D721Med (cell line): ENCODE data around the gene CASTOR2.
A peak's percentile ranks its signal among the peaks of the same experiment; 100 is the strongest.

Source experiments
- DNase-seq: peaks from one replicate; pipeline ENCODE4 v3.0.0; 2011; ENCODE audit warnings: low spot score; ENCODE audit not compliant: insufficient read length
- FAIRE-seq: peaks from 2 replicates; lab custom pipeline; 2011; peaks lifted over from hg19 to GRCh38; lab: Jason Lieb, UNC
- TF ChIP-seq, protein P1 (sequence below): IDR thresholded peaks from 2 replicates; pipeline ENCODE4 v1.5.1; 2012; ENCODE audit warnings: mild to moderate bottlenecking, control low read depth; ENCODE audit not compliant: insufficient read depth; ENCODE audit errors: missing control alignments

Gene CASTOR2

DNA sequence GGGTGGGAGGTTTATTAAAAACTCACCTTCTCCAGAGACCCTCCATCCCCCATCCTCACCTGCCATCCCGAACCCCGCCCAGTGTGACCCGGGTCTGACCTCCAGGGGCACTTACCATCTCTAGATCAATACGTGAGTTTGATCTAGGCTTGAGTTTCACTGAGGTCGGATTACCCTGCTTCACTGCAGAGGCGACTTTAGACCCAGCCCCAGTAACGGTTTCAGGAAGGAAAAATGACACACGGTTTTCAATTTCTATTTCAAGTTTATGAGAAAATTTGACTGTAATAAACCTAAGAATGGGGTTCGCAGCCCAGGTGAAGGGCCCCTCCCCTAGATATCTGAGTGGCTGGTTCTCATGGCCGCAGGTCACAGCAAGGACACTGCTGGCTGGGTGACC is 76.0 kb downstream of the CASTOR2 start:
- TF ChIP-seq, protein P1, sequence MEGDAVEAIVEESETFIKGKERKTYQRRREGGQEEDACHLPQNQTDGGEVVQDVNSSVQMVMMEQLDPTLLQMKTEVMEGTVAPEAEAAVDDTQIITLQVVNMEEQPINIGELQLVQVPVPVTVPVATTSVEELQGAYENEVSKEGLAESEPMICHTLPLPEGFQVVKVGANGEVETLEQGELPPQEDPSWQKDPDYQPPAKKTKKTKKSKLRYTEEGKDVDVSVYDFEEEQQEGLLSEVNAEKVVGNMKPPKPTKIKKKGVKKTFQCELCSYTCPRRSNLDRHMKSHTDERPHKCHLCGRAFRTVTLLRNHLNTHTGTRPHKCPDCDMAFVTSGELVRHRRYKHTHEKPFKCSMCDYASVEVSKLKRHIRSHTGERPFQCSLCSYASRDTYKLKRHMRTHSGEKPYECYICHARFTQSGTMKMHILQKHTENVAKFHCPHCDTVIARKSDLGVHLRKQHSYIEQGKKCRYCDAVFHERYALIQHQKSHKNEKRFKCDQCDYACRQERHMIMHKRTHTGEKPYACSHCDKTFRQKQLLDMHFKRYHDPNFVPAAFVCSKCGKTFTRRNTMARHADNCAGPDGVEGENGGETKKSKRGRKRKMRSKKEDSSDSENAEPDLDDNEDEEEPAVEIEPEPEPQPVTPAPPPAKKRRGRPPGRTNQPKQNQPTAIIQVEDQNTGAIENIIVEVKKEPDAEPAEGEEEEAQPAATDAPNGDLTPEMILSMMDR: no peak
- DNase-seq (no peak), FAIRE-seq (no peak)

DNA sequence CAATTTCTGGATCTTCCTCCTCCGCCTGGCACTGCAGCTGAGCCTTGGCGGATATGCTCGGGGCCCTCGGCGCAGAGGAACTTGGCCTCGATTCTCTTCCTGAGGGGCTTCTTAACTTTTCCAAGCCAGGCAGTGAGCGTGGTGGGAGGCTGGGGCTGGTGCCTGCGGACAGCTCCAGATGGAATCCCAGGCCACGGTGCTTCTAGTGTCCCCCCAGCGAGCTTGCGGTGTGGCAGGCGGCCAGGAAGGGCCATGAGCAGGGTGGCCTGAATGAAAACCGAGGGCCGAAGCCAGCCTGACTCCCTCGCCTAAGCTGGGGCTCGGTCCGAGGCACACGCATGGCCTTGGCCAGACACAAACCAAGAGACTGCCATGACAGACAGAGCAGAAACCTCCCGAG is 77.8 kb downstream of the CASTOR2 start:
- DNase-seq: no peak
- no peak for FAIRE-seq
- TF ChIP-seq, protein P1: no peak

GRCh38 chr7:75042831-75043703 is 78.6 kb downstream of the CASTOR2 start:
- FAIRE-seq (no peak), DNase-seq (no peak)
- TF ChIP-seq, protein P1: no peak

GRCh38 chr7:75045881-75046280 is 81.4 kb downstream of the CASTOR2 start:
- peak; percentile 90 for FAIRE-seq
- TF ChIP-seq, protein P1: no peak
- peak; percentile 87 for DNase-seq

- no peak for FAIRE-seq
- no peak for DNase-seq
- TF ChIP-seq, protein P1: no peak
Measured at GRCh38 chr7:75048435-75049379, 84.2 kb downstream of the CASTOR2 start.

DNA sequence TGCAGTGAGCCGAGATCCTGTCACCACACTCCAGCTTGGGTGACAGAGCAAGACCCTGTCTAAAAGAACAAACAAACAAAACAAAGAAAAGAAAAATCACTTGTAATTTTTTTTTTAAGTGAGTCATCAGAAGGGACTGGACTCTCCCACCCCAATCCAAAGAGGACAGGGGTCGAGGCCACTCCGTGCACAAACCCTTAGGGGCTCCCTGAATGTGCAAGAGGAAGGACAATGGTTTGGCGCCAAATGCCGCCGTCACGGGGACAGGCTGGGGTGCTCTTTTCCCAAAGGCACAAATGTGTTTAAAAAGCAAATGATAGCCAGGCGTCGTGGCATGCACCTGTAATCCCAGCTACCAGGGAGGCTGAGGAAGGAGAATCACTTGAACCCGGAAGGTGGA is 85.3 kb downstream of the CASTOR2 start:
- TF ChIP-seq, protein P1: no peak
- FAIRE-seq: no peak
- DNase-seq: no peak
